C4-2B (cell line): ENCODE data around the gene LTBR.

Experiments
- H3K27ac ChIP-seq: fragments of 450-650 bp; 2 replicates; pipeline ENCODE4 v1.5.1; 2017
- ZFX ChIP-seq: fragments of 450-650 bp; IDR thresholded peaks from 2 replicates; pipeline ENCODE4 v1.6.1; 2017
- TF ChIP-seq, protein P1 (sequence below): fragments of 450-650 bp; conservative IDR thresholded peaks from 2 replicates; pipeline ENCODE4 v1.5.1; 2017; ENCODE audit warnings: mild to moderate bottlenecking

The LTBR gene

DNA sequence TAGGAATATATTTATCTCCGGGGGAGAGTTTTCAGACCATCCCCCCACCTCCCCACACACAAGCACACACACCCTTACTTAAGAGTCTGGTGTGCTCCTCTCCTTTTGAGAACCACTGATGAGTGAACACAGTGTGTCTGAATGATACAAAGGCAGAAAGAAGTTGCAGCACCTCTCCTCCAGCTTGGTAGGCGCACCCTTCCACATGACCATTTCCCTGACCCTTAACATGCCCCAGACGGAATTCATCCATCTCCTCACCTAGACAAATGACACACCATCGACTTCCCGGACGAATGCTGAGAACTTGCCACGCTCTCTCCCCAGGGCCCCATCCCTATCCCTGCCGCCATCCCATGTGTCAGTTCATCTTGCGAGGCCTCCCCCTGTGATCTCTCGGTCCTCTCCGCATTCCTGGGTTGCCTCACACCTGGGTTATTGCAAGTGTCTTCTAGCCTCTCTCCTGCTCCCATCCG, 46.0 kb upstream of the LTBR start:
- peak overlapping the region; percentile 98 for H3K27ac ChIP-seq
- TF ChIP-seq ZFX, result no peak
- TF ChIP-seq, protein P1, sequence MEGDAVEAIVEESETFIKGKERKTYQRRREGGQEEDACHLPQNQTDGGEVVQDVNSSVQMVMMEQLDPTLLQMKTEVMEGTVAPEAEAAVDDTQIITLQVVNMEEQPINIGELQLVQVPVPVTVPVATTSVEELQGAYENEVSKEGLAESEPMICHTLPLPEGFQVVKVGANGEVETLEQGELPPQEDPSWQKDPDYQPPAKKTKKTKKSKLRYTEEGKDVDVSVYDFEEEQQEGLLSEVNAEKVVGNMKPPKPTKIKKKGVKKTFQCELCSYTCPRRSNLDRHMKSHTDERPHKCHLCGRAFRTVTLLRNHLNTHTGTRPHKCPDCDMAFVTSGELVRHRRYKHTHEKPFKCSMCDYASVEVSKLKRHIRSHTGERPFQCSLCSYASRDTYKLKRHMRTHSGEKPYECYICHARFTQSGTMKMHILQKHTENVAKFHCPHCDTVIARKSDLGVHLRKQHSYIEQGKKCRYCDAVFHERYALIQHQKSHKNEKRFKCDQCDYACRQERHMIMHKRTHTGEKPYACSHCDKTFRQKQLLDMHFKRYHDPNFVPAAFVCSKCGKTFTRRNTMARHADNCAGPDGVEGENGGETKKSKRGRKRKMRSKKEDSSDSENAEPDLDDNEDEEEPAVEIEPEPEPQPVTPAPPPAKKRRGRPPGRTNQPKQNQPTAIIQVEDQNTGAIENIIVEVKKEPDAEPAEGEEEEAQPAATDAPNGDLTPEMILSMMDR, result no peak

DNA sequence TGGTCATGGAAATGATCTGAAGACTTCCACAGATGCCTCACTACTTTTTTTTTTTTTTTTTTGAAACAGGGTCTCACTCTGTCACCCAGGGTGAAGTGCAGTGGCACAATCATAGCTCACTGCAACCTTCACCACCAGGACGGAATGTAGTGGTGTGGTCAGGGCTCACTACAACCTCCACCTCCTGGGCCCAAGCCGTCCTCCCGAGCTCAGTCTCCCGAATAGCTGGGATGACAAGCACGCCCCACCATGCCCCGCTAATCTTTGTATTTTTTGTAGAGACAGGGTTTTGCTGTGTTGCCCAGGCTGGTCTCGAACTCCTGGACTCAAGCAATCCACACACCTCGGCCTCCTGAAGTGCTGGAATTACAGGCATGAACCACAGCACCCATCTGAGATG, 45.4 kb upstream of the LTBR start:
- H3K27ac ChIP-seq, result peak overlapping the region; percentile 98

DNA sequence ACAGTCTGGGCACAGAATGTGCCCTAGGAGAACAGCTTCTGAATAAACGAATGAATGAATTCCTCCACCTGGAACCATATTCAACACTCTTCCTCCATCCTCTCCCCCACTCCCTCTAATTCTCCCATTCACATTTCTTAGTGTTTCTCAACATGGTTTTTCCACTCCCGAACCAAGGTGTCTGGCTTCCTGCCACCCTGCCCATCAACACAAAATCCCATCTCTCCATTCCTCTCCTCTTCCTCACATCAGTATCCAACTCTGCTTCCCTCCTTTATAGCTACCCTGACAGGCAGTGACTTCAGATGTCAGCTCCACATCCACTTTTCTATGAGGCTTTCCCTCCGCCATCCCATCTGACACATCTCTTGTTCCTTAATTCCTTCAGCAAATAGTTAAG, 45.0 kb upstream of the LTBR start:
- TF ChIP-seq, protein P1, result no peak
- no peak for TF ChIP-seq ZFX
- peak overlapping the region; percentile 98 for H3K27ac ChIP-seq

DNA sequence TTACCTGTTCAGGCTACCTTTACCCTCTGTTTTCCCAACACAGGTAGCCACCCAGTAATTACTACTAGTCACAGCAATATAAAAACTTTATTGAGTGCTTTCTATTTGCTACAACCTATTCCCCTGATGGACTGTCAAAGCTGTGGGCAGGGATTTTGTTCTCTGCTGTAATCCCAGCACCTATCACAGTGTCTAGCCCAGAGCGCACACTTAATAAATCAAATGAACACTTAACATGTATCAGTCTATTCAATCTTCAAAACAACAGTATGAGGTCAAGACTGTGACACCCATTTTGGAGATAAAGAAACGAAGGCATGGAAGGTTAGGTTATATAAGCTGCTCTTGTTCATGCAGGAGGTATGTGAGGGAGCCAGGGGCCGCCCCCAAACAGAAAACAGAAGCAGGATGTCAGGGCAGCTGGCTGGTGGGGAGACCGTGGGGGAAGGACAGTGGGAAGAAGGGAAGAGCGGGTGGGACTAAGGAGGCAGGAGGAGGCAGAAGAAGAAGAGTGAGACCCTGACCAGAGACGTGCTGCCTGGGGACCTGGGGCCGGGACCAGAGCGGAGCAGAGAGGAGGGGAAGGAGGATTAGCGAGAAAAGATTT, 43.8 kb upstream of the LTBR start:
- peak overlapping the region; percentile 98 for H3K27ac ChIP-seq
- TF ChIP-seq, protein P1, result no peak
- no peak for TF ChIP-seq ZFX

DNA sequence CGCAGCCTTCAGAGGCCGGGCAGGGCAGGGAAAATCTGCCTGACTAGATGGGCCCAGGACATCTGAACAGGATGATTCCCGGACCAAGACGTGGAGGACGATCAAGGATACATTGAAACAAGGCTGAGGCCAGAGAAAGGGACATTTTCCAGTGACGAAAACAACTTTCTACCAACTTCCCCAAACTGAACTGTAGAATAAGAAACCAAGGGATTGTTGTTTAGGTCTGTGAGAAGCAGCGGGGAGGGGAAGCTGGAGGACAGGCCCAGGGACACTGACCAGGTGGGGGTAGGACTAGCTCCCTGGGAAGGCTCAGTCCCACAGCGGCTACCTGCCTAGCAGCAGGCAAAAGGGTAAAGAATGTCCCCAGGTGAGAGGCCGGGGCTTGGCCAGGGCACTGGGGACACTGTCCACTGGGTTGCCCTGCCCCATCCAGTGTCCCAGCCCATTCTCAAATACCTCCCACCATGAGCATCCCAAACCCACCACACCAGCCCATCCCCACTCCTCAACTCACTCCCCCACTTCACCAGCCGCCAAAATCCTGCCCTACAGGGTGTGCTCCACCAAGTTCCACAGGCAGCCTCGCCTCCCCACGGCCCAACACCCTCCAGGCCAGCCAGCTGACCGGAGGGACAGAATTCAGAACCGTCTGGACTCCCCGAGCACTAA, 43.1 kb upstream of the LTBR start:
- H3K27ac ChIP-seq, result peak overlapping the region; percentile 98
- TF ChIP-seq, protein P1, result no peak
- TF ChIP-seq ZFX, result no peak

DNA sequence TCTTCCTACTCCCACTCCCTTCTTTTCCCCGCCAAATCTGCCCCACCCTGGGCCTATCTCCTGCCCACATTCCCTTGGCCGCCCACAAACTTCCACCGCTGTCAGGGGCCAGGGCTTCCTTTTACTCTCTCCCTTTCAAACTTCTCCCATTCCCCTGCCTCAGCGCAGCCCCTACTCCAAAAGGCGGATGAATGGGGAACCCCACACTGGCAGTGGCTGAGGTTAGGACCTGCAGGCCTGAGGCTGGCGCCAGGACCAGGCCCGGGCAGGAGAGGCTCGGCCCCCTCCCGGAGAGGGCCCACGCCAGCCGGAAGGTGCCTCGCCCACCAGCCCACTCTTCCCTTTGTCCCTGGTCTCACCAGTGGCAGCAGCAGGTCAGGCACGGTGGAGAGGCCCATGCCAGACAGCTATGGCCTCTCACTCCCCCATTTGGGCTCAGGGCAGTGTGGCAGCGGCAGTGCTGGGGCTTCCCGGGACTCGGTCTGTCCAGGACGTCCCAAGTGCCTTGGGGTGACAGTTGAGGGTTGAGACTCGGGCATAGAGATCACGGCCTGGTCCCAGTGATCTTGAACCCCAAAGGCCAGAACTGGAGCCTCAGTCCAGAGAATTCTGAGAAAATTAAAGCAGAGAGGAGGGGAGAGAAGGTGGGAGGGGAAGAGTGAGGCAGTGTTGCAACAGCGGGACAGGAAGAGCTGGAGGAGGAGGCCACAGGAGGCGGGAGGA, 42.4 kb upstream of the LTBR start, which contains the start of gene TNFRSF1A:
TNFRSF1A (minus strand) TSS at position 660 of the 723 bp plus-strand sequence; CDS start at position 398, 262 bp downstream.
- TF ChIP-seq, protein P1, result no peak
- peak; percentile 94 for TF ChIP-seq ZFX
- peak within 1 kb of the TSS; percentile 98 for H3K27ac ChIP-seq

DNA sequence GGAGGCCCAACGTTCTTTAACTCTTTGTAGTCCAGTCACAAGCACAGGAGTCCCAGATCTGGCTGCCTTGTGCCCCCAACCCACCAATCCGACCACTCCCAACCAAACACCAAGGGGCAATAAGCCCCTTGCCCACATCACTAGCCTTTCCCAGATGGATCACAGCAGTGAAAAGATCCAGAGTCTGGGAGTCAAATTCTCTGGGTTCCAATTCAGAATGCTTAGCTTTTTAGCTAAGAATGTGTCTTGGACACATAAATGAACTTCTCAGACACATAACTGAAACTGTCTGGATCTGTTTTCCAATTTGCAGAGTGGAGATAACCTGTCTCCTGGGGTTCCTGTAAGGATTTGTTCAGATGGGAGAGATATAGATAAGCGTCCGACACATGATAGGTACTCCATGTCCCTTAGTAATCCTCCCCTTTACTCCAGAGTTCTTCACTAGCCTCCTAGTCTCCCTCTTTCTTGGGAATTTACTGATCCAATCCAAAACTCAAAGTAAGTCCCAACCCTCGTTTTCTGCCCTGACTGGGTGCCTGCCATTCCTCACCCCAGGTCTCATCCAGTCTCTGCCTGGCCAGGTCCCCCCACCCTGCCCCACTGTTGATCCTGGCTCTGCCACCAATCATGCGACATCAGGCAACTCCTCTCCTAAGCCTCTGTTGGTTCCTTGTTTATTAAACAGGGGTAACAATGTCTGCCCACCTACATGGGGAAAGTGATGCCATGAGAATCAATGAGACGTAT, 41.6 kb upstream of the LTBR start:
- peak overlapping the region; percentile 98 for H3K27ac ChIP-seq
- TF ChIP-seq, protein P1, result no peak
- no peak for TF ChIP-seq ZFX
